Stimulated activated CD8-positive, alpha-beta memory T cell treated with anti-CD3 and anti-CD28 coated beads, Interleukin-4, amount 100 ng/mL, for 48 hours (primary cell): Measurements from ENCODE around the gene C1orf232.

Experiments used
- DNase-seq: peaks from one replicate; pipeline ENCODE4 v3.0.0-alpha.2; 2020

The C1orf232 gene

GRCh38 chr1:26155370-26156284, 13.1 kb downstream of the C1orf232 start:
- DNase-seq: no peak

GRCh38 chr1:26154750-26155149, 14.0 kb downstream of the C1orf232 start:
- DNase-seq: no peak

- DNase-seq: no peak
These were observed 14.7 kb downstream of the C1orf232 start for GRCh38 chr1:26153966-26154532.

GRCh38 chr1:26148887-26149286, 19.9 kb downstream of the C1orf232 start:
- DNase-seq: peak; percentile 11

- no peak for DNase-seq
These were observed 22.8 kb downstream of the C1orf232 start for GRCh38 chr1:26145960-26146294.

GRCh38 chr1:26145041-26145959, 23.5 kb downstream of the C1orf232 start:
- DNase-seq: peak; percentile 81

- no peak for DNase-seq
These were observed 26.6 kb downstream of the C1orf232 start for GRCh38 chr1:26142159-26142558.

GRCh38 chr1:26138974-26139558, 29.7 kb downstream of the C1orf232 start:
- no peak for DNase-seq

- DNase-seq: no peak
These were observed 34.3 kb downstream of the C1orf232 start for GRCh38 chr1:26134466-26134865.

- DNase-seq: no peak
These were observed 36.0 kb downstream of the C1orf232 start for GRCh38 chr1:26132834-26133167.

GRCh38 chr1:26132128-26132833, 36.5 kb downstream of the C1orf232 start:
- DNase-seq: no peak

GRCh38 chr1:26130695-26131094, 38.1 kb downstream of the C1orf232 start:
- DNase-seq: no peak

GRCh38 chr1:26129778-26130177, 39.0 kb downstream of the C1orf232 start:
- DNase-seq: no peak

- no peak for DNase-seq
These were observed 41.3 kb downstream of the C1orf232 start for GRCh38 chr1:26127235-26128163.

- no peak for DNase-seq
These were observed 42.3 kb downstream of the C1orf232 start for GRCh38 chr1:26126321-26127084.

- DNase-seq: no peak
These were observed 42.8 kb downstream of the C1orf232 start for GRCh38 chr1:26125946-26126320.

- DNase-seq: no peak
These were observed 43.4 kb downstream of the C1orf232 start for GRCh38 chr1:26125382-26125781.

GRCh38 chr1:26124418-26125331, 44.1 kb downstream of the C1orf232 start:
- DNase-seq: no peak
